H9 (cell line): ENCODE measurements around the gene AP5M1. TPM values are rescaled to one million over a fixed set of nuclear protein-coding genes. Genes with fewer than 3 reads are reported as not detected.
"Not testable (repeated sequence)": the region's sequence is repeated elsewhere in the genome, so short reads cannot be mapped to it uniquely, and the experiment has no call there.

Source experiments
- DNase-seq: peaks from one replicate; pipeline ENCODE4 v3.0.0-alpha.2; 2017
- H2AFZ ChIP-seq: one replicate; pipeline ENCODE4 v1.6.1; 2013; ENCODE audit warnings: mild to moderate bottlenecking, low read length, control low read depth, moderate library complexity
- H2AK5ac ChIP-seq: 2 replicates; pipeline ENCODE4 v1.6.1; 2013; ENCODE audit warnings: low read length, control low read depth, mixed read lengths; ENCODE audit not compliant: insufficient read length
- H2BK120ac ChIP-seq: one replicate; pipeline ENCODE4 v1.6.1; 2013; ENCODE audit warnings: low read depth, mild to moderate bottlenecking, low read length, control low read depth, inconsistent platforms; ENCODE audit not compliant: poor library complexity, severe bottlenecking
- H2BK12ac ChIP-seq: 2 replicates; pipeline ENCODE4 v1.6.1; 2013; ENCODE audit warnings: low read length, control low read depth, mixed read lengths, low read depth; ENCODE audit not compliant: insufficient read length
- H2BK15ac ChIP-seq: 2 replicates; pipeline ENCODE4 v1.6.1; 2013; ENCODE audit warnings: low read depth, low read length, control low read depth
- H2BK20ac ChIP-seq: one replicate; pipeline ENCODE4 v1.6.1; 2013; ENCODE audit warnings: low read depth, mild to moderate bottlenecking, low read length, control low read depth, inconsistent platforms; ENCODE audit not compliant: poor library complexity, severe bottlenecking
- H2BK5ac ChIP-seq: 2 replicates; pipeline ENCODE4 v1.6.1; 2013; ENCODE audit warnings: low read length, control low read depth, mixed read lengths; ENCODE audit not compliant: insufficient read length
- H3K14ac ChIP-seq: 2 replicates; pipeline ENCODE4 v1.6.1; 2013; ENCODE audit warnings: low read length, control low read depth; ENCODE audit not compliant: insufficient read depth
- H3K18ac ChIP-seq: 2 replicates; pipeline ENCODE4 v1.6.1; 2013; ENCODE audit warnings: low read depth, mild to moderate bottlenecking, mixed read lengths, low read length, control low read depth; ENCODE audit not compliant: insufficient read length
- H3K23ac ChIP-seq: 2 replicates; pipeline ENCODE4 v1.6.1; 2013; ENCODE audit warnings: low read length, control low read depth, mixed read lengths, low read depth; ENCODE audit not compliant: insufficient read length
- H3K23me2 ChIP-seq: 2 replicates; pipeline ENCODE4 v1.6.1; 2013; ENCODE audit warnings: low read depth, mild to moderate bottlenecking, mixed read lengths, low read length, control low read depth; ENCODE audit not compliant: insufficient read length, poor library complexity, severe bottlenecking
- H3K27ac ChIP-seq: 2 replicates; pipeline ENCODE4 v1.5.1; 2013; ENCODE audit warnings: low read length, control low read depth, mixed read lengths, low read depth; ENCODE audit not compliant: insufficient read length
- H3K27me3 ChIP-seq: 2 replicates; pipeline ENCODE4 v1.6.1; 2013; ENCODE audit warnings: low read length, control low read depth, inconsistent platforms; ENCODE audit not compliant: insufficient read depth
- H3K4ac ChIP-seq: 2 replicates; pipeline ENCODE4 v1.6.1; 2013; ENCODE audit warnings: low read depth, mild to moderate bottlenecking, control low read depth, inconsistent platforms, low read length, moderate library complexity
- H3K4me1 ChIP-seq: 2 replicates; pipeline ENCODE4 v1.6.1; 2013; ENCODE audit warnings: low read length, control low read depth, inconsistent platforms; ENCODE audit not compliant: insufficient read depth
- H3K4me2 ChIP-seq: 2 replicates; pipeline ENCODE4 v1.6.1; 2013; ENCODE audit warnings: low read length, control low read depth, mixed read lengths; ENCODE audit not compliant: insufficient read length, insufficient read depth
- H3K56ac ChIP-seq: 2 replicates; pipeline ENCODE4 v1.6.1; 2013; ENCODE audit warnings: low read depth, mild to moderate bottlenecking, mixed read lengths, low read length, control low read depth; ENCODE audit not compliant: insufficient read length
- H3K79me1 ChIP-seq: 2 replicates; pipeline ENCODE4 v1.6.1; 2013; ENCODE audit warnings: low read depth, mild to moderate bottlenecking, moderate library complexity, low read length, control low read depth, inconsistent platforms; ENCODE audit not compliant: insufficient read depth, poor library complexity, severe bottlenecking
- H3K79me2 ChIP-seq: 2 replicates; pipeline ENCODE4 v1.6.1; 2013; ENCODE audit warnings: low read length, control low read depth, inconsistent platforms; ENCODE audit not compliant: insufficient read depth
- H3K9ac ChIP-seq: 2 replicates; pipeline ENCODE4 v1.6.1; 2013; ENCODE audit warnings: low read length, control low read depth, mixed read lengths; ENCODE audit not compliant: insufficient read length; ENCODE audit errors: extremely low read depth
- H3K9me3 ChIP-seq: one replicate; pipeline ENCODE4 v1.6.1; 2013; ENCODE audit warnings: low read depth, low read length, inconsistent platforms; ENCODE audit not compliant: control insufficient read depth
- H3T11ph ChIP-seq: one replicate; pipeline ENCODE4 v1.6.1; 2013; ENCODE audit warnings: mild to moderate bottlenecking, low read length, control low read depth, inconsistent platforms
- H4K20me1 ChIP-seq: one replicate; pipeline ENCODE4 v1.6.1; 2013; ENCODE audit not compliant: control insufficient read depth, insufficient read length, insufficient read depth
- H4K5ac ChIP-seq: 2 replicates; pipeline ENCODE4 v1.6.1; 2013; ENCODE audit warnings: low read depth, mild to moderate bottlenecking, mixed read lengths, low read length, control low read depth; ENCODE audit not compliant: insufficient read length
- H4K8ac ChIP-seq: replicated peaks from 2 replicates; pipeline ENCODE4 v1.6.1; 2013; ENCODE audit warnings: low read length, control low read depth, mixed read lengths, low read depth; ENCODE audit not compliant: insufficient read length
- H4K91ac ChIP-seq: 2 replicates; pipeline ENCODE4 v1.6.1; 2013; ENCODE audit warnings: low read depth, mild to moderate bottlenecking, moderate library complexity, mixed read lengths, low read length, control low read depth; ENCODE audit not compliant: insufficient read length
- H3K27ac Mint-ChIP-seq, 3 experiments: 2 replicates in 2 of 3; 3 replicates in 1 of 3; pipeline ENCODE4 v1.8.0; 2020 to 2021; ENCODE audit warnings: mixed read lengths in 3 of 3, mild to moderate bottlenecking in 1 of 3, moderate library complexity in 1 of 3
- H3K27me3 Mint-ChIP-seq: 2 replicates; pipeline ENCODE4 v1.8.0; 2021; ENCODE audit warnings: low read depth, mild to moderate bottlenecking, moderate library complexity, mixed read lengths
- H3K36me3 Mint-ChIP-seq, 3 experiments: 2 replicates in 2 of 3; 3 replicates in 1 of 3; pipeline ENCODE4 v1.8.0; 2020 to 2021; ENCODE audit warnings: low read depth in 3 of 3, mixed read lengths in 3 of 3; ENCODE audit not compliant: insufficient read depth in 1 of 3
- H3K4me1 Mint-ChIP-seq, 2 experiments: 2 replicates each; pipeline ENCODE4 v1.8.0; 2020; ENCODE audit warnings: mixed read lengths in 2 of 2
- H3K4me3 Mint-ChIP-seq, 2 experiments: 2 replicates in 1 of 2; 3 replicates in 1 of 2; pipeline ENCODE4 v1.8.0; 2020 to 2021; ENCODE audit warnings: mild to moderate bottlenecking in 2 of 2, mixed read lengths in 2 of 2, moderate library complexity in 1 of 2
- H3K9me3 Mint-ChIP-seq, 2 experiments: 2 replicates in 1 of 2; 3 replicates in 1 of 2; pipeline ENCODE4 v1.8.0; 2020; ENCODE audit warnings: mild to moderate bottlenecking in 2 of 2, mixed read lengths in 2 of 2, moderate library complexity in 1 of 2
- WGBS: extraction: QIAGEN DNeasy Blood & Tissue Kit; methylation state at CpG from one replicate; pipeline ENCODE4 v1.1.7; 2013; ENCODE audit warnings: missing lambda C conversion rate, low lambda C conversion rate, mixed read lengths; ENCODE audit not compliant: insufficient read length; ENCODE audit errors: extremely low coverage; 5-methylcytosine and 5-hydroxymethylcytosine counted together
- total RNA-seq: library from RNA; stranded (reverse); gene quantifications from 2 replicates; pipeline ENCODE4 v1.2.1, GENCODE V29; 2021
- TF ChIP-seq, protein P1 (sequence below): fragments of 200-600 bp; sonication (generic); conservative IDR thresholded peaks from 3 replicates; pipeline ENCODE4 v1.8.0; 2021; ENCODE audit warnings: antibody characterized with exemption, mild to moderate bottlenecking

Gene AP5M1
- total RNA-seq, 1 experiment from 2014 or later = 42.6 TPM

GRCh38 chr14:57227083-57227482 is 41.7 kb upstream of the AP5M1 start:
- H3K9me3 ChIP-seq = no peaks in the 10 kb centered on the region
- peaks cover 26 to 56% (median 56%) of the 10 kb centered on the region in 3 experiments for H3K36me3 Mint-ChIP-seq
- no peaks in the 10 kb centered on the region for H3K27me3 Mint-ChIP-seq
- H2BK20ac ChIP-seq = no peak overlapping the region
- WGBS = no CpG with 5 or more reads among the region's 2 CpGs
- no peak overlapping the region for H2AFZ ChIP-seq
- H3K79me1 ChIP-seq = no peaks in the 10 kb centered on the region
- H3K4me1 ChIP-seq = peaks cover 5% of the 10 kb centered on the region; the same call in 1 of the 2 replicates
- no peak overlapping the region for H3T11ph ChIP-seq
- H2BK12ac ChIP-seq = no peak overlapping the region
- peak overlapping the region in 1 of 3 experiments; percentile 82; a peak in 2 of 7 replicates for H3K27ac Mint-ChIP-seq
- H3K4me3 Mint-ChIP-seq = no peak overlapping the region
- no peak overlapping the region for H3K56ac ChIP-seq
- no peak overlapping the region for H2BK15ac ChIP-seq
- H3K4me2 ChIP-seq = no peak overlapping the region
- H4K91ac ChIP-seq = no peak overlapping the region
- H3K9ac ChIP-seq = no peak overlapping the region
- H3K14ac ChIP-seq = no peak overlapping the region
- H4K5ac ChIP-seq = no peak overlapping the region
- H2BK120ac ChIP-seq = no peak overlapping the region
- no peak overlapping the region for H3K27ac ChIP-seq
- TF ChIP-seq, protein P1, sequence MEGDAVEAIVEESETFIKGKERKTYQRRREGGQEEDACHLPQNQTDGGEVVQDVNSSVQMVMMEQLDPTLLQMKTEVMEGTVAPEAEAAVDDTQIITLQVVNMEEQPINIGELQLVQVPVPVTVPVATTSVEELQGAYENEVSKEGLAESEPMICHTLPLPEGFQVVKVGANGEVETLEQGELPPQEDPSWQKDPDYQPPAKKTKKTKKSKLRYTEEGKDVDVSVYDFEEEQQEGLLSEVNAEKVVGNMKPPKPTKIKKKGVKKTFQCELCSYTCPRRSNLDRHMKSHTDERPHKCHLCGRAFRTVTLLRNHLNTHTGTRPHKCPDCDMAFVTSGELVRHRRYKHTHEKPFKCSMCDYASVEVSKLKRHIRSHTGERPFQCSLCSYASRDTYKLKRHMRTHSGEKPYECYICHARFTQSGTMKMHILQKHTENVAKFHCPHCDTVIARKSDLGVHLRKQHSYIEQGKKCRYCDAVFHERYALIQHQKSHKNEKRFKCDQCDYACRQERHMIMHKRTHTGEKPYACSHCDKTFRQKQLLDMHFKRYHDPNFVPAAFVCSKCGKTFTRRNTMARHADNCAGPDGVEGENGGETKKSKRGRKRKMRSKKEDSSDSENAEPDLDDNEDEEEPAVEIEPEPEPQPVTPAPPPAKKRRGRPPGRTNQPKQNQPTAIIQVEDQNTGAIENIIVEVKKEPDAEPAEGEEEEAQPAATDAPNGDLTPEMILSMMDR = no peak
- peaks cover 27 to 33% of the 10 kb centered on the region in 2 experiments for H3K4me1 Mint-ChIP-seq
- H3K9me3 Mint-ChIP-seq = peaks cover 4% of the 10 kb centered on the region in 2 experiments; a peak in 2 of 5 replicates
- no peaks in the 10 kb centered on the region for H4K20me1 ChIP-seq
- no peak overlapping the region for H2AK5ac ChIP-seq
- H2BK5ac ChIP-seq = no peak overlapping the region
- H3K23ac ChIP-seq = no peak overlapping the region
- H4K8ac ChIP-seq = no peak overlapping the region
- no peaks in the 10 kb centered on the region for H3K79me2 ChIP-seq
- H3K27me3 ChIP-seq = no peaks in the 10 kb centered on the region
- no peak for DNase-seq
- no peaks in the 10 kb centered on the region for H3K23me2 ChIP-seq
- no peak overlapping the region for H3K4ac ChIP-seq
- no peak overlapping the region for H3K18ac ChIP-seq

DNA sequence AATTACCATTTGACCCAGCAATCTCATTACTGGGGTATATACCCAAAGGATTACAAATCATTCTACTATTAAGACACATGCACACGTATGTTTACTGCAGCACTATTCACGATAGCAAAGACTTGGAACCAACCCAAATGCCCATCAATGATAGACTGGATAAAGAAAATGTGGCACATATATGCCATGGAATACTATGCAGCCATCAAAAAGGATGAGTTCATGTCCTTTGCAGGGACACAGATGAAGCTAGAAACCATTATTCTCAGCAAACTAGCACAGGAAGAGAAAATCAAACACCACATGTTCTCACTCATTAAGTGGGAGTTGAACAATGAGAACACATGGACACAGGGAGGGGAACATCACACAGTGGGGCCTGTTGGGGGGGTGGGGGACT is 40.5 kb upstream of the AP5M1 start:
- WGBS = no CpG with 5 or more reads among the region's 2 CpGs
- H4K5ac ChIP-seq, H4K20me1 ChIP-seq, H3K4ac ChIP-seq, H3K27me3 ChIP-seq, H2AFZ ChIP-seq, H3K14ac ChIP-seq, H3K4me1 ChIP-seq, H4K91ac ChIP-seq, H2BK20ac ChIP-seq, H3K79me1 ChIP-seq, H3K27ac ChIP-seq, H3K27me3 Mint-ChIP-seq, H2BK120ac ChIP-seq, H2AK5ac ChIP-seq, H3K23ac ChIP-seq, H3K9ac ChIP-seq, H2BK15ac ChIP-seq, H3K9me3 Mint-ChIP-seq, H4K8ac ChIP-seq, H3K9me3 ChIP-seq, H3K79me2 ChIP-seq, DNase-seq, H3K4me2 ChIP-seq, H2BK12ac ChIP-seq, H3T11ph ChIP-seq, H3K23me2 ChIP-seq, H2BK5ac ChIP-seq, H3K18ac ChIP-seq, H3K56ac ChIP-seq, H3K4me3 Mint-ChIP-seq, H3K27ac Mint-ChIP-seq: not testable (repeated sequence)
- Mint-ChIP-seq H3K4me1 (peaks cover 27 to 31% of the 10 kb centered on the region in 2 experiments), H3K36me3 (peaks cover 28 to 66% (median 58%) of the 10 kb centered on the region in 3 experiments)
